DMS153 (cell line): ENCODE measurements around the gene RBAK.
"Not testable (repeated sequence)": the region's sequence is repeated elsewhere in the genome, so short reads cannot be mapped to it uniquely, and the experiment has no call there.

Experiments
- DNase-seq: peaks from one replicate; lab custom pipeline; 2025; lab: John Stamatoyannopoulos, UW

Gene RBAK

GRCh38 chr7:5045558-5046396 is at the start of gene RBAK:
Gene RBAK (plus strand): TSS chr7:5045860. CDS start chr7:5048077, 2,217 bp downstream.
- DNase-seq = peak; percentile 93

- no peak for DNase-seq
Observed at GRCh38 chr7:4996696-4997222, 48.9 kb upstream of the RBAK start.

GRCh38 chr7:4998244-4998643 is 47.4 kb upstream of the RBAK start:
- no peak for DNase-seq

GRCh38 chr7:4998910-4999309 is 46.8 kb upstream of the RBAK start:
- DNase-seq = no peak

- DNase-seq = no peak
Observed at GRCh38 chr7:4999369-4999950, 46.2 kb upstream of the RBAK start.

- DNase-seq = no peak
Observed at GRCh38 chr7:5001003-5001402, 44.7 kb upstream of the RBAK start.

- DNase-seq = no peak
Observed at GRCh38 chr7:5001911-5002310, 43.7 kb upstream of the RBAK start.

- DNase-seq = no peak
Observed at GRCh38 chr7:5005066-5005465, 40.6 kb upstream of the RBAK start.

- no peak for DNase-seq
Observed at GRCh38 chr7:5012985-5013384, 32.7 kb upstream of the RBAK start.

GRCh38 chr7:5015936-5016335 is 29.7 kb upstream of the RBAK start:
- DNase-seq = not testable (repeated sequence)

- not testable (repeated sequence) for DNase-seq
Observed at GRCh38 chr7:5017626-5018025, 28.0 kb upstream of the RBAK start.

GRCh38 chr7:5020098-5020497 is 25.6 kb upstream of the RBAK start:
- DNase-seq = no peak

GRCh38 chr7:5020976-5021550 is 24.6 kb upstream of the RBAK start:
- DNase-seq = not testable (repeated sequence)

GRCh38 chr7:5023626-5024025 is 22.0 kb upstream of the RBAK start:
- not testable (repeated sequence) for DNase-seq

GRCh38 chr7:5027796-5028410 is 17.8 kb upstream of the RBAK start:
- not testable (repeated sequence) for DNase-seq

- DNase-seq = not testable (repeated sequence)
Observed at GRCh38 chr7:5033186-5033585, 12.5 kb upstream of the RBAK start.

GRCh38 chr7:5035276-5035675 is 10.4 kb upstream of the RBAK start:
- no peak for DNase-seq

- no peak for DNase-seq
Observed at GRCh38 chr7:5036446-5036845, 9.2 kb upstream of the RBAK start.

GRCh38 chr7:5041047-5041446 is 4.6 kb upstream of the RBAK start:
- DNase-seq = no peak

GRCh38 chr7:5043661-5044060 is 2.0 kb upstream of the RBAK start:
- DNase-seq = no peak

GRCh38 chr7:5046397-5046732 is 705 bp downstream of the RBAK start:
- DNase-seq = not testable (repeated sequence)

- DNase-seq = not testable (repeated sequence)
Observed at GRCh38 chr7:5047127-5047526, 1.5 kb downstream of the RBAK start.

- DNase-seq = no peak
Observed at GRCh38 chr7:5050676-5051075, 5.0 kb downstream of the RBAK start.
